ENCODE results near the gene NNMT.

GRCh38 chr11:114297806-114298709 lies 1.9 kb downstream of the NNMT start:
- TF ChIP-seq CTCF (IDR thresholded peaks at IDR 0.05; ENCODE audit: poor library complexity): no peak
- TF ChIP-seq EZH2 (IDR thresholded peaks at IDR 0.05; ENCODE audit: borderline replicate concordance): no peak
- TF ChIP-seq EZH2phosphoT487 (IDR thresholded peaks at IDR 0.05; ENCODE audit: low read depth, severe bottlenecking, unreplicated experiment): no peak

Data from hepatocyte (in vitro differentiated cells).